SU-DHL-6 (cell line): Measurements from ENCODE around the gene SH3PXD2A.

Experiments used
- H2AFZ ChIP-seq: fragments of 200-600 bp; sonication (generic); 2 replicates; pipeline ENCODE4 v1.6.1; 2014; ENCODE audit warnings: low read depth, mild to moderate bottlenecking, moderate library complexity, mixed read lengths, antibody characterized with exemption, low read length; ENCODE audit not compliant: severe bottlenecking
- H3F3A ChIP-seq: fragments of 200-600 bp; shearing (Covaris generic); 2 replicates; pipeline ENCODE4 v1.6.0; 2016; ENCODE audit warnings: antibody characterized with exemption, mild to moderate bottlenecking; ENCODE audit not compliant: insufficient read depth
- H3K27ac ChIP-seq: fragments of 200-600 bp; sonication (generic); 2 replicates; pipeline ENCODE4 v1.5.1; 2016; ENCODE audit warnings: low read depth, mild to moderate bottlenecking, low read length, moderate library complexity, mixed read lengths
- H3K27me3 ChIP-seq: fragments of 200-600 bp; sonication (generic), shearing (Covaris generic); 2 replicates; pipeline ENCODE4 v1.6.0; 2014; ENCODE audit warnings: mild to moderate bottlenecking, low read length
- H3K36me3 ChIP-seq: fragments of 200-600 bp; sonication (generic); 2 replicates; pipeline ENCODE4 v1.6.1; 2014; ENCODE audit warnings: mild to moderate bottlenecking, low read length, mixed read lengths
- H3K4me2 ChIP-seq: fragments of 300-600, 200-600 bp; shearing (Covaris generic), sonication (generic); 2 replicates; pipeline ENCODE4 v1.6.0; 2014; ENCODE audit warnings: low read length, low read depth, mild to moderate bottlenecking; ENCODE audit not compliant: poor library complexity, severe bottlenecking
- H3K4me3 ChIP-seq: fragments of 200-600 bp; sonication (generic); 2 replicates; pipeline ENCODE4 v1.5.1; 2014; ENCODE audit warnings: antibody characterized with exemption, low read length, mild to moderate bottlenecking, mixed read lengths; ENCODE audit not compliant: insufficient read depth, poor library complexity, severe bottlenecking
- H3K79me2 ChIP-seq: fragments of 200-600 bp; sonication (generic); 2 replicates; pipeline ENCODE4 v1.6.1; 2014; ENCODE audit warnings: mild to moderate bottlenecking, low read length, moderate library complexity; ENCODE audit not compliant: insufficient read depth
- H3K9ac ChIP-seq: fragments of 200-600 bp; sonication (generic); 2 replicates; pipeline ENCODE4 v1.7.0; 2014; ENCODE audit warnings: mild to moderate bottlenecking, low read length
- H3K9me2 ChIP-seq: fragments of 200-600 bp; sonication (generic); replicated peaks from 2 replicates; pipeline ENCODE4 v1.6.1; 2014; ENCODE audit warnings: low read length; ENCODE audit not compliant: insufficient read depth
- H3K9me3 ChIP-seq: fragments of 200-600 bp; sonication (generic); 2 replicates; pipeline ENCODE4 v1.6.1; 2014; ENCODE audit warnings: low read length, mixed read lengths; ENCODE audit not compliant: insufficient read depth
- H4K20me1 ChIP-seq: fragments of 200-600 bp; sonication (generic); 2 replicates; pipeline ENCODE4 v1.6.1; 2014; ENCODE audit warnings: low read depth, mild to moderate bottlenecking, antibody characterized with exemption, low read length, moderate library complexity, mixed read lengths
- CTCF ChIP-seq: fragments of 200-600 bp; sonication (generic); IDR thresholded peaks from one replicate; pipeline ENCODE4 v1.5.1; 2017; ENCODE audit warnings: antibody characterized with exemption, mild to moderate bottlenecking, low read length, moderate library complexity; ENCODE audit not compliant: insufficient read depth, poor library complexity, severe bottlenecking
- EZH2phosphoT487 ChIP-seq: fragments of 200-600 bp; sonication (generic), shearing (Covaris generic); conservative IDR thresholded peaks from 2 replicates; pipeline ENCODE4 v1.6.1; 2018; ENCODE audit warnings: mild to moderate bottlenecking, antibody characterized with exemption, low read length, moderate library complexity, mixed read lengths

The SH3PXD2A gene

GRCh38 chr10:103651333-103651732 lies 204.0 kb downstream of the SH3PXD2A start:
- H3K9me2 ChIP-seq, result no peaks in the 10 kb centered on the region
- H3K36me3 ChIP-seq, result no peaks in the 10 kb centered on the region
- H3K4me3 ChIP-seq, result no peak overlapping the region
- no peaks in the 10 kb centered on the region for H3F3A ChIP-seq
- H3K27me3 ChIP-seq, result no peaks in the 10 kb centered on the region
- H3K9me3 ChIP-seq, result no peaks in the 10 kb centered on the region
- H3K79me2 ChIP-seq, result no peaks in the 10 kb centered on the region
- H4K20me1 ChIP-seq, result no peaks in the 10 kb centered on the region
- no peak overlapping the region for H3K9ac ChIP-seq
- TF ChIP-seq EZH2phosphoT487, result no peak
- TF ChIP-seq CTCF, result no peak
- no peak overlapping the region for H2AFZ ChIP-seq
- H3K4me2 ChIP-seq, result no peak overlapping the region
- no peak overlapping the region for H3K27ac ChIP-seq

GRCh38 chr10:103649654-103650423 lies 205.5 kb downstream of the SH3PXD2A start:
- Histone ChIP-seq H3K27ac (no peak overlapping the region), H3K4me2 (no peak overlapping the region), H4K20me1 (no peaks in the 10 kb centered on the region), H3K9ac (no peak overlapping the region), H3K4me3 (no peak overlapping the region), H3K36me3 (no peaks in the 10 kb centered on the region), H3K9me2 (no peaks in the 10 kb centered on the region), H3K9me3 (no peaks in the 10 kb centered on the region), H3F3A (no peaks in the 10 kb centered on the region), H3K27me3 (no peaks in the 10 kb centered on the region), H3K79me2 (no peaks in the 10 kb centered on the region), H2AFZ (no peak overlapping the region)
- TF ChIP-seq EZH2phosphoT487 (no peak), CTCF (no peak)

- Histone ChIP-seq H3K9me2 (no peaks in the 10 kb centered on the region), H3K9me3 (no peaks in the 10 kb centered on the region), H3K9ac (no peak overlapping the region), H4K20me1 (no peaks in the 10 kb centered on the region), H3K27ac (no peak overlapping the region), H3K4me3 (no peak overlapping the region), H2AFZ (no peak overlapping the region), H3K4me2 (no peak overlapping the region), H3F3A (no peaks in the 10 kb centered on the region), H3K36me3 (no peaks in the 10 kb centered on the region), H3K27me3 (no peaks in the 10 kb centered on the region), H3K79me2 (no peaks in the 10 kb centered on the region)
- TF ChIP-seq CTCF (no peak), EZH2phosphoT487 (no peak)
Measured at GRCh38 chr10:103648636-103649532, 206.5 kb downstream of the SH3PXD2A start.
